Measurements from ENCODE around the gene IL17RE.

DNA sequence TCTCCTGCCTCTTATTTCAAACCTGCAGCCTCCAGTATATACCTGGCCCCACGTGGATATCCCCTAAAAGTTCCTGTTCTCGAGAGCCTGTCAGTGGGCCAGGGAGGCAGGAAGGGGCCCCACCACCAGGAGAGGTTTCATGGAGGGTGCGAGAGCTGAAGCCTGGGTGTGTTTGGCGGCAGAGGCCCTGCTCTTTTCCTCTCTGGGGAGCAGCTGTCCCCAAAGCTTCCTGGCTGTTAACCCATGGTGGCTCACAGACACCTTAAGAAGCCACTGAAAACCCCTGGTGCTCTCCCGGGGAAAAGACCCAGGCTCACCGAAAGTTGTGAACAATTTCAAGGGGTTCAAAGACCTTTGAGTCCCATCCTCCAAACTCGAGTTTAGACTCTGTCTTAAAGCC lies 48.5 kb downstream of the IL17RE start:
- TF ChIP-seq CTCF (IDR thresholded peaks at IDR 0.05) = no peak
- TF ChIP-seq POLR2A (IDR thresholded peaks at IDR 0.05) = no peak
